ENCODE measurements around the gene SDHAF4.

DNA sequence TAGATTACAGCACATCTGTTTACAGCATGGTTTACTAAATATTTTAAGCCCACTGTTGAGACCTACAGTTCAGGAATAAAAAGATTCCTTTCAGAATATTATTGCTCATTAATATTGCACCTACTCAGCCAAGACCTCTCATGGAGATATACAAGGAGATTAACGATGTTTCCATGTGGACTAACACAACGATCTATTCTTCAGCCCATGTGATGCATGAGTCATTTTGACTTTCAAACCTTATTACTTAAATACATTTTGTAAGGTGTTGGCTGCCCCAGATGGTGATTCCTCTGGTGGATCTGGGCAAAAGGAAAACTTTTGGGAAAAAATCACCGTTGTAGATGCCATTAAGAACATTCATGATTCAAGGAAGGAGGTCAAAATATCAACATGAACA lies 48.0 kb upstream of the SDHAF4 start:
- TF ChIP-seq POLR2AphosphoS5 (IDR thresholded peaks at IDR 0.05; ENCODE audit: low read depth, low read length), result no peak
- no peak for TF ChIP-seq TAF1 (IDR thresholded peaks at IDR 0.05; ENCODE audit: borderline replicate concordance, insufficient read depth, low read length)
- no peak for TF ChIP-seq SIN3A (IDR thresholded peaks at IDR 0.05; ENCODE audit: borderline replicate concordance, insufficient read depth, low read length)

Data from PFSK-1 (cell line).